ENCODE data around the gene DOP1B.

The DOP1B gene

DNA sequence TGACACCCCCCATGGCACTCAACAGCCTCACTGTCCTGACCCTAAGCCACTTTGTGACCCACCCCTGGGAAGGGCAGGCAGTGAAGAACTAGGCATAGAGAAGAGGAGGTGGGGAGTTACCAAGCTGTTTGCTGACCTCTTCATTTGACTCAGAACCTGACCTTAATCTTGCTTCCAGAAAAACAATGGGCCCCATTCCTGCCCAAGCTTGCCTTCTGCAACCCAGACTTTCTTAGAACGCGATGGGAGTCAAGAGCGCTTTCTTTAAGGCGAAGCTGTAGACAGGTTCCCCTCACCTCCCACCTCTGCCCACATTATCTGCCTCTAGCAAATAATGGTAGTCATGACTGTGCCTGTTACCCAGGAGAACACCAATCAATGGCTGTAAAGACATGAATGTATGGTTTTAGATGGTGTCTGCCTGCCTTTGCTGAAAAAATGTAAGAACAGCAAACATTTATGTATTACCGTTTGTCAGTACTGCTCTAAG is 30.0 kb upstream of the DOP1B start:
- TF ChIP-seq GATA3 (IDR thresholded peaks at IDR 0.05; ENCODE audit: low read depth, low read length) (no peak), GATA2 (IDR thresholded peaks at IDR 0.05; ENCODE audit: low read depth, low read length) (no peak)

DNA sequence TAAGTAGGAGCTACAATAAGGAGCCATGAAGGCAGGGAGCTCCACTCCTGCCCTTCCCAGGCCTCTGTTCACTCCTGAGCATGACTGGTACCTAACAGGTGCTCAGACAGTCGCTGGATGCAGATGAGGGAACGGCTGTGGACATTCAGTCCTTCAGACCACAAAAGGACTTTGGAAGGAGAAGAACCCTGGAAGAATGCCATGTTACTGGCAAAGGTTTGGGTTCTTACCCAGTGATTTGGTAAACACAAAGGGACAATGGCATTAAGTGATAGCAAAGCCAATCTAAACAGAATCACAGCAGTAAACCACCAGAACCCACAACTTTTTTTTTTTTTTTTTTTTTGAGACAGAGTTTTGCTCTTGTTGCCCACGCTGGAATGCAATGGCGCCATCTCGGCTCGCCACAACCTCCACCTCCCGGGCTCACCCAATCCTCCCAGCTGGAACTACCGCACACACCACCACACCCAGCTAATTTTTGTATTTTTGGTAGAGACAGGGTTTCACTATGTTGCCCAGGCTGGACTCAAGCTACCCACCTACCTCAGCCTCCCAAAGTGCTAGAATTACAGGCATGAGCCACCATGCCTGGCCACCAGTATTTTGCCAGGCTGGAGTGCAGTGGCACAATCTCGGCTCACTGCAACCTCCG is 29.2 kb upstream of the DOP1B start:
- TF ChIP-seq GATA3 (IDR thresholded peaks at IDR 0.05; ENCODE audit: low read depth, low read length) = no peak
- TF ChIP-seq GATA2 (IDR thresholded peaks at IDR 0.05; ENCODE audit: low read depth, low read length) = no peak

DNA sequence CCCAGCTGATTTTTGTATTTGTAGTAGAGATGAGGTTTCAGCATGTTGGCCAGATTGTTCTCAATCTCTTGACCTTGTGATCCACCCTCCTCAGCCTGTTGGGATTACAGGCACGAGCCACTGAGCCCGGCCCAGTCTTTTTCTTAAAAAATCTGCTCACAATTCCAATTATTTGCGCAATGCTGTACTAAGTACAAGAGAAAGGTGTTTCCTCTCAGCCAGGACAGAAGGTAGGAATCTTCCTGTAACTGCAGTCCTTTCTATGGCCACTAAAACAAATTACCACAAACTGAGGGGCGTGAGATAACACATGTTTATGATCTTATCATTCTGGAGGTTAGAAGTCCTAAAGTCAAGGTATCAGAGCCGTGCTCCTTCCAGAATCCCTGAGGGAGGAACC is 28.6 kb upstream of the DOP1B start:
- no peak for TF ChIP-seq GATA3 (IDR thresholded peaks at IDR 0.05; ENCODE audit: low read depth, low read length)

DNA sequence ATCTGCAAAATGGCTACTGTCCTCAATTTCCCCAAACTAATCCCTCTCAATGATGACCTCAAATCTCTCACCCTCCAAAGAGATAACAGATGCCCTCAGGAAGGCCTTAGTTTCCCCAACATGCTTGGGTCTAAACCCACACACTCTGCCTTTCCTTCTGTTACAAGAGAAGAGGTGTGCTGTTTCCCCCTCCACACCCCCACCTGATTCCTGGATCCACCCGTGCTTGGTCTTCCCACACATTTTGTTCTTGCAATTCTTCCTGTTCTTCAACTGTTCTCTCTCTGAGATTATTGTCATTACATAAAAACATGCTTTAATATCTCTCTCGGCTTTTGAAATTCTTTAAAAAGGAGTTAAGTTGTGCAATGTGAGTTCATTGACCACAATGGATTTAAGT is 27.4 kb upstream of the DOP1B start:
- no peak for TF ChIP-seq GATA3 (IDR thresholded peaks at IDR 0.05; ENCODE audit: low read depth, low read length)
- TF ChIP-seq GATA2 (IDR thresholded peaks at IDR 0.05; ENCODE audit: low read depth, low read length) = no peak

DNA sequence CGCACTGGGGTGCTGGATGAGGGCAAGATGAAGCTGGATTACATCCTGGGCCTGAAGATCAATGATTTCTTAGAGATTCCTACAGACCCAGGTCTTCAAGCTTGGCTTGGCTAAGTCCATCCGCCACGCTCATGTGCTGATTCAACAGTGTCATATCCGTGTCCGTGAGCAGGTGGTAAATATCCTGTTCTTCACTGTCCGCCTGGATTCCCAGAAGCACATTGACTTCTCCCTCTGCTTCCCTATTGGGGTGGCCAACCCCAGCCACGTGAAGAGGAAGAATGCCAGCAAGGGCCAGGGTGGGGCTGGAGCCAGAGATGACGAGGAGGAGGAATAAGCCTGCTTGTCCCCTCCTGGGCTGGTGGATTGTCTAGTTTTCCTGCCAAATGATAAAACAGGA is 23.9 kb upstream of the DOP1B start:
- no peak for TF ChIP-seq GATA2 (IDR thresholded peaks at IDR 0.05; ENCODE audit: low read depth, low read length)

DNA sequence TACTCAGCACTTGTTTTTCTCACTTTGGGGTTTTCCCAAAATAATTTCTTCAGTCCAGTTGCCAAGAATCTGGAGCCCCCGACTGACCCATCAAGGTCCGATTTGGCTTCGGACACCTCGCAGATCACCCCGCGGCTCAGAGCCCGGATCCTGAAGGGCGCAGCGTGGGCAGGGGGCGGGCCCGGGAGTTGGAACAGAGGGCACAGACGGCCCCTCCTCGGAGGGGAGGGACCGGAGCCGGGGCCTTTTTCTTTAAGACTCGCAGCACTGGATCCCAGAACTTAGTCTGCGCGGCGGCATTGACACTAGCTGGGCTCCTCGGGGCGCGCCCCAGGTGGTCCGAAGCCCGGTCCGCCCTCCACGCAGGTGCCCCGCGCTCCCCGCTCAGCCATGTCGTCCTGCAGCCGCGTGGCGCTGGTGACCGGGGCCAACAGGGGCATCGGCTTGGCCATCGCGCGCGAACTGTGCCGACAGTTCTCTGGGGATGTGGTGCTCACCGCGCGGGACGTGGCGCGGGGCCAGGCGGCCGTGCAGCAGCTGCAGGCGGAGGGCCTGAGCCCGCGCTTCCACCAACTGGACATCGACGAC is 21.7 kb upstream of the DOP1B start, which contains the start of gene CBR3:
CBR3 (plus strand) TSS at position 277 of the 588 bp plus-strand sequence; CDS start at position 391, 114 bp downstream.
- no peak for TF ChIP-seq GATA2 (IDR thresholded peaks at IDR 0.05; ENCODE audit: low read depth, low read length)
- TF ChIP-seq GATA3 (IDR thresholded peaks at IDR 0.05; ENCODE audit: low read depth, low read length) = no peak

DNA sequence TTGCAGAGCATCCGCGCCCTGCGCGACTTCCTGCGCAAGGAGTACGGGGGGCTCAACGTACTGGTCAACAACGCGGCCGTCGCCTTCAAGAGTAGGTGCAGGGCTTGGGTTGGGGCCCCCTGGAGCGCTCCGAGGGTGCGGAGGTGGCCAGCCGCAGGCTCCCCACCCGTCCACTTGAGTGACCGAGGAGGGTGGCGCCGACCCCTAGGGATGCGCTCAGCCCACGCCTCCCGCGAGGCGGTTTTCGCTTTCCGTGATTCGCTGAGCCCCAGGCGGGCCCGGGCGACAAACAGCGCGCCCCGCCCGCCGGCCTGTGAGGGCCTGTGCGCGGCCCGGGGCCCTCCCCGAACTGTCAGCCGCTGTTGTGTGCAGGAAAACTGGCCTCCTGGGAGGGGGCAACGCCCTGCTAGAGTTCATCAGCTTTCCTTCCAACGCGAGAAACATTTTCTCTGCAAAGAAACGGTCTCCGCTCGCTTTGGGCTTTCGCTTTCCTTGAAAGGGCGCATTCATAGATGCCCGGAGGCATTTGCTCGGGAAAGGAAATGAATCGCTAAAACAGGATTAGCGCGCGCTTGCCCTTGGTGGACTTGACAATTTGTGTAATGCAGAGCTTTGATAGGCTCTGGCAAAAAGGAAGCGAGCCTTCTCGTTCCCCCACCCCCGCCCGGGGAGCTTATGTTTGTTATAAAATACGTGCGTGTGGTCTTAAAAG is 21.1 kb upstream of the DOP1B start:
- TF ChIP-seq GATA3 (IDR thresholded peaks at IDR 0.05; ENCODE audit: low read depth, low read length) (no peak), GATA2 (IDR thresholded peaks at IDR 0.05; ENCODE audit: low read depth, low read length) (no peak)

DNA sequence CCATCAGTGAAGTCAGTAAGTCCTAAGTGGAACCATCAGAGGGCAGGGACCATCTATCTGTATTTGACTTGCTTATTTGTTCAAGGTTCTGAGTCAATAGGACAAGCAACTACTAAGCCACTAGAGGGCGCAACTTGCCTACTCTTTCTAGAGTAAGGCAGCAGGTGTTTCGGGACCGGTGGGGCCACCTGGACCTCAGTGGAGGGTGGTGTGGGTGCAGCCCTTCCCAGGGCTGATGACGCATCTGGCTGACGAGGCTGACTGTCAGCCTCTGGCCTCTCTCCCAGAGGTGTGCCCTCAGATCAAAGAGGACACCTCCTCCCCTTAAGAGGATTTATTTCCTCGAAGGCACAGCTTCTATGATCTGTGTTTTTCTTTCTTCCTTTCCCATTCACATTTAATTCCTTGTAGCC is 15.1 kb upstream of the DOP1B start:
- TF ChIP-seq GATA2 (IDR thresholded peaks at IDR 0.05; ENCODE audit: low read depth, low read length) (no peak), GATA3 (IDR thresholded peaks at IDR 0.05; ENCODE audit: low read depth, low read length) (no peak)

DNA sequence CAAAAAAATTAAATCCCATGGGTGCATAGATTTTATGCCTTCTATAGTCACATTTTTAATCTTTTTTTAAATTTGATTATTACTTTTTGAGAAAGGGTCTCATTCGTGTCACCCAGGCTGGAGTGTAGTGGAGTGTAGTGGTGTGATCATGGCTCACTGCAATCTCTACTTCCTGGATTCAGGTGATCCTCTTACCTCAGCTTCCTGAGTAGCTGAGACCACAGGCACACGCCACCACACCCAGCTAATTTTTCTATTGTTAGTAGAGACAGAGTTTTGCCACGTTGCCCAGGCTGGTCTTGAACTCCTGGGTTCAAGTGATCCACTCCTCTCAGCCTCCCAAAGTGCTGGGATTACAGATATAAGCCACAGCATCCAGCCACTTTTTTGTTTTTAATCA is 11.4 kb upstream of the DOP1B start:
- TF ChIP-seq GATA2 (IDR thresholded peaks at IDR 0.05; ENCODE audit: low read depth, low read length) (no peak), GATA3 (IDR thresholded peaks at IDR 0.05; ENCODE audit: low read depth, low read length) (no peak)

DNA sequence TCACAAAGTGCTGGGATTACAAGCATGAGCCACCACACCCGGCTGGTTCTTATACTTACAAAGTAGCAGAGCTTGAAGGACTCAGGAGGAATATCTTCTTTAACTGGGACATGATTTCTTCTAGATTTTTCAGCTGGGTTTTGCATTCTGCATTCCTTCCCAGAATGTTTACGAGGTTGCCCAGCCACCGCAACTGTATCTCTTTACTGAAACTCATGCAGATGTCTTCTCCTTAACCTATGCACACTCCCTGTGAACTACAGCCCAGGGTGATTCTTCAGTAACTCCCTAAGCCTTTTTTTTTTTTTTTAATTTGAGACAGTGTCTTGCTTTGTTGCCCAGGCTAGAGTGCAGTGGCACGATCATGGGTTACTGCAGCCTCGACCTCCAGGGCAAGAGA is 8.7 kb upstream of the DOP1B start:
- TF ChIP-seq GATA2 (IDR thresholded peaks at IDR 0.05; ENCODE audit: low read depth, low read length) = no peak
- no peak for TF ChIP-seq GATA3 (IDR thresholded peaks at IDR 0.05; ENCODE audit: low read depth, low read length)

DNA sequence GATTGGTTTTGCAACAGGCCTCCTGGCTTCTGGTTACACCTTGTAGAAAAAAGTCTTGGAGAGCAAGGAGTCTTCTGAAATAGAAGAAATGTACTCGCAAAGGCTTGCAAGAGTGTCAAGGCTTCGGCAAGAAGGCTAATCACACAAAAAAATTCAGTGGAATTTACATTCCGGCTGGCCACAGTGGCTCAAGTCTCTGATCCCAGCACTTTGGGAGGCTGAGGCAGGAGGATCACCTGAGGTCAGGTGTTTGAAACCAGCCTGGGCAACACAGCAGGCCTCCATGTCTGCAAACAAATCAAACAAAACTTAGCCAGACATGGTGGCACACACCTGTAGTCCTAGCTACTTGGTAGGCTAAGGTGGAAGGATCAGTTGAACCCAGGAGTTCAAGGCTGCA is 7.7 kb upstream of the DOP1B start:
- TF ChIP-seq GATA2 (IDR thresholded peaks at IDR 0.05; ENCODE audit: low read depth, low read length) = no peak
- TF ChIP-seq GATA3 (IDR thresholded peaks at IDR 0.05; ENCODE audit: low read depth, low read length) = no peak

DNA sequence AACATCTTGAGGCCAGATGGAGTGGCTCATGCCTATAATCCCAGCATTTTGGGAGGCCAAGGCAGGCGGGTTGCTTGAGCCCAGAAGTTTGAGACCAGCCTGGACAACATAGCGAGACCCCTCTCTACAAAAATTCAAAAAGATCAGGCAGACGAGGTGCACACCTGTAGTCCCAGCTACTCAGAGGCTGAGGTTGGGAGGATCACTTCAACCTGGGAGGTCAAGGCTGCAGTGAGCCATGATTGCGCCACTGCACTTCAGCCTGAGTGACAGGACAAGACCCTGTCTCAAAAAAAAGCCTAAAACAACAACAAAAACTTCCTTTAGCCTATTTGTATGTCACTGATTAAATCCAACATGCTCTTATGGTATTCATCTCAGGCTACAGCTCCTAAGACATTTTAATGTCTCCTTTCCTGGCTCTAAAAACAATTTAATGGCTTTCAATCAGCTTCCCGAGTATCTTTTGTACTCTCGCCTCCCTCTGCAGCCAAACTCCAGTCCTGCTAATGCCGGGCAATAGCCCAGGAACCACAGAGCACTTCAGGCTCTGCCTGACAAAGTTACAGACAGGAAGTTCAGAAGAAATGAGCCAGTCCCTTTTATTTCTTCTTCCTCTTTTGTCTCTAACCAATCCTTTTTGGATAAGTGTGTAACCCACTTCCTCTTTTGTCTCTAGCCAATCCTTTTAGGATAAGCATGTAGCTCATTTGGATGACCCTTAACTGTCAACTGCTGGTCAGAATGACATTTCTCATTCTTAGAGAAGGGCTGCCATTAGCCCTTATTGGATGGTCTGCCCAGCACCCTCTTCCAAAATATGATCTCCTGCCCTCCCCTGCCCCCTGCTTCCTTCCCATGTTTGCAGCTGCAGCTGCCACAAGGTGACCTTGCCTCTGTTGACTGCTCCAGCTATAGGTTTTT is 6.6 kb upstream of the DOP1B start:
- TF ChIP-seq GATA3 (IDR thresholded peaks at IDR 0.05; ENCODE audit: low read depth, low read length) (no peak), GATA2 (IDR thresholded peaks at IDR 0.05; ENCODE audit: low read depth, low read length) (no peak)

DNA sequence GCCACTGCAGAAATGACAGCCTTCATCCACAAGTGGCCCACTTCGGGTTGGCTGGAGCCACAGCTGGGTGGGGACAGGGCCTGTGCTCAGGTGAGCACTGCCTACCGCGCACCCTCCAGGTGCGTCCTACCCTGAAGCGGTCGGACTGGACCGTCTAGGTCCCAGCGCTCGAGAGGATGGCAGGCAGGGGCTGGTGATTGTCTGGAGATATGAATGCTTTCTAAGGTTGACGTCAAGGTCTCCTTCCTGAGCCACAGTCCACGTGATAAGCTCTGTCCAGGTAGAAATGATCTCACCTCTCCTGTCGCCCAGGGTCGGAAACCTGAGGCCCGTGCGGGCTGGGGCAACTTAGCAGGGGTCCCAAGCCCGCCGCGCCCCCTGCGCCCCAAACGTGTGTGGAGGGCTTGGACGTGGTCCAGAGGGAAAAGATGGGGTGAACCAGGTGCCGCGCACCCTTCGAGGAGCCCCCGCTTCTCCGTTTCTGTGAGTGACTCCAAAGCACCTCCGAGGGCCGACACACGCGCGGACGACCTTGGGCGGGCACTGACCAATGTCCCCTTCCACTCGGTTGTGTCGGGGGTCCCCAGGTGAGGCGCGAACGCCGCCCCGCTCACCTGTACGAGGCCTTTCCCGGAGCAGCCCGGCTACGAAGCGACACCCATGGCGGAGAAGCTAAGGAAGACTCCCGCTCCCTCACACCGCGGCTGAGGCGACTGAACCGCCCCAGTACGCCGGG is 853 bp upstream of the DOP1B start:
- no peak for TF ChIP-seq GATA2 (IDR thresholded peaks at IDR 0.05; ENCODE audit: low read depth, low read length)
- no peak for TF ChIP-seq GATA3 (IDR thresholded peaks at IDR 0.05; ENCODE audit: low read depth, low read length)
